Measurements from ENCODE around the gene OR5H2. TPM values are rescaled to one million over a fixed set of nuclear protein-coding genes. Genes with fewer than 3 reads are reported as not detected.
A peak's percentile ranks its signal among the peaks of the same experiment; 100 is the strongest.

The OR5H2 gene
- total RNA-seq, 2 donors from 2014 or later, result not detected

DNA sequence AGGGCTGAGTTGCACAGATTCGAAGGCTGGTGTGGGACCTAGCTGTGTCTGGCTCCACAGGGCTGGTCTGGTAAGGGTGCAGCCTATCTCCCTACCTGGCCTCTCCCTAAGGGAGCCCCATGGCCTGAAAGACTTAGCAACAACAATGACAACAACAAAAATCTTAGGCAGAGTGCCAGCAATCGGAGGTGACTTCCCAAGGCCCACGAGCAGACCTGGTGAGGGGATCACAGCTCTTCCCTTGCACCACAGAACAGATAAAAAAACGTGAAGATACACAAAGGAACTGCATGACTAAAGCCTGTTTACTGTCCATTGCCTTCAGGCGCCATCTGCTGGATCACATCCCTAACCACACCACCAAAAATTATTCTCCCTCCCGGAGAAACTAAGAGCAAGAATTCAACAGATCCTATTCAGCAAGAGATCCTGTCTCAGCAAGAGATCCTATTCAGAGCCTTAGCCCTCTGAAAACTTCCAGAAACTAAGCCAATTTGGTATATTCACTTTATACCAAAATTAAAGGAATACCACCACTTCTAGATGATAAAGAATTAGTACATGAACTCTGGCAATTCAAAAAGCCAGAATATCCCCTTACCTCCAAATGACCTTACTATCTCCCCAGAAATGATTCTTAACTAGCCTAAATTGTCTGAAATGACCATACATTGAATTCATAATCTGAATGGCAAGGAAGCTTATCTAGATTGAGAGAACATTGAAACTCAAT is 47.3 kb downstream of the OR5H2 start:
- Histone ChIP-seq H3K27ac (no peak overlapping the region), H3K36me3 (no peaks in the 10 kb centered on the region), H3K4me3 (no peak overlapping the region), H3K27me3 (no peaks in the 10 kb centered on the region), H3K9ac (ENCODE audit: low read depth in 2 of 2, low read length in 2 of 2) (no peak overlapping the region), H3K9me3 (no peaks in the 10 kb centered on the region), H3K4me1 (no peaks in the 10 kb centered on the region)
- DNase-seq, result peak; percentile 20
- intact Hi-C loops (cut with DNase I), result loop anchor here (2.0 to 10.0 kb wide), 3 partner anchors 291 to 535 kb away; no protein-coding TSS in a partner anchor
- TF ChIP-seq, protein P1, sequence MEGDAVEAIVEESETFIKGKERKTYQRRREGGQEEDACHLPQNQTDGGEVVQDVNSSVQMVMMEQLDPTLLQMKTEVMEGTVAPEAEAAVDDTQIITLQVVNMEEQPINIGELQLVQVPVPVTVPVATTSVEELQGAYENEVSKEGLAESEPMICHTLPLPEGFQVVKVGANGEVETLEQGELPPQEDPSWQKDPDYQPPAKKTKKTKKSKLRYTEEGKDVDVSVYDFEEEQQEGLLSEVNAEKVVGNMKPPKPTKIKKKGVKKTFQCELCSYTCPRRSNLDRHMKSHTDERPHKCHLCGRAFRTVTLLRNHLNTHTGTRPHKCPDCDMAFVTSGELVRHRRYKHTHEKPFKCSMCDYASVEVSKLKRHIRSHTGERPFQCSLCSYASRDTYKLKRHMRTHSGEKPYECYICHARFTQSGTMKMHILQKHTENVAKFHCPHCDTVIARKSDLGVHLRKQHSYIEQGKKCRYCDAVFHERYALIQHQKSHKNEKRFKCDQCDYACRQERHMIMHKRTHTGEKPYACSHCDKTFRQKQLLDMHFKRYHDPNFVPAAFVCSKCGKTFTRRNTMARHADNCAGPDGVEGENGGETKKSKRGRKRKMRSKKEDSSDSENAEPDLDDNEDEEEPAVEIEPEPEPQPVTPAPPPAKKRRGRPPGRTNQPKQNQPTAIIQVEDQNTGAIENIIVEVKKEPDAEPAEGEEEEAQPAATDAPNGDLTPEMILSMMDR (IDR thresholded peaks at IDR 0.05), result peak; percentile 23

DNA sequence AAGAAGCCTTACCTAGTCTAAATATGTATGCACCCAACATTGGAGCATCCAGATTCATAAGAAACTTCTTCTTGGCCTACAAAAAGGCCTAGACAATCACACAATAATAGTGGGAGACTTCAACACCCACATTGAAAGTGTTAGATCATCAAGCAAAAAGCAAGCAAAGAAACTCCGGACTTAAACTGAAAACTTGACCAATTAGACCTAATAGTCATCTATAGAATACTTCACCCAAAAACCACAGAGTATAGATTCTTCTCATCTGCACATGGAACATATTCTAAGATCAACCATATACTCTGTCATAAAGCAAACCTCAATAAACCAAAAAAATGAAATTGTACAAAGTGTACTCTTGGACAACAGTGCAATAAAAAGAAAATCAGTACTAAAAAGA is 49.0 kb downstream of the OR5H2 start:
- H3K4me3 ChIP-seq, result no peak overlapping the region
- no peaks in the 10 kb centered on the region for H3K4me1 ChIP-seq
- no peaks in the 10 kb centered on the region for H3K9me3 ChIP-seq
- no peaks in the 10 kb centered on the region for H3K27me3 ChIP-seq
- no peak for DNase-seq
- no peak overlapping the region for H3K27ac ChIP-seq
- H3K9ac ChIP-seq (ENCODE audit: low read depth in 2 of 2, low read length in 2 of 2), result no peak overlapping the region
- intact Hi-C loops (cut with DNase I), result loop anchor here (10.0 kb wide), 1 partner anchor 483 kb away; no protein-coding TSS in a partner anchor
- no peaks in the 10 kb centered on the region for H3K36me3 ChIP-seq
- TF ChIP-seq, protein P1 (IDR thresholded peaks at IDR 0.05), result no peak

Other genes with a start within 250 kb of the OR5H2 start
- gene GABRR3, start 247.2 kb upstream of the OR5H2 start, total RNA-seq, result not detected
- not detected for gene OR5AC2, start 195.3 kb upstream of the OR5H2 start, total RNA-seq
- gene OR5H1, start 151.8 kb upstream of the OR5H2 start, total RNA-seq, result not detected
- gene OR5H14, start 135.0 kb upstream of the OR5H2 start, total RNA-seq, result not detected
- gene OR5H15, start 115.8 kb upstream of the OR5H2 start, total RNA-seq, result not detected
- gene OR5H6, start 18.3 kb upstream of the OR5H2 start, total RNA-seq, result not detected
- gene OR5K4, start 71.3 kb downstream of the OR5H2 start, total RNA-seq, result not detected
- gene OR5K3, start 108.2 kb downstream of the OR5H2 start, total RNA-seq, result not detected
- gene OR5K1, start 180.7 kb downstream of the OR5H2 start, total RNA-seq, result not detected
- gene OR5K2, start 215.2 kb downstream of the OR5H2 start, total RNA-seq, result not detected
- 10 to 100 TPM; 42.3 to 97.8 TPM for gene CLDND1, start 240.4 kb downstream of the OR5H2 start, total RNA-seq
- 1 to 10 TPM; 2.9 to 5.1 TPM for gene GPR15, start 249.5 kb downstream of the OR5H2 start, total RNA-seq